Activated naive CD4-positive, alpha-beta T cell treated with anti-CD3 and anti-CD28 coated beads, Interleukin-2, amount 10 ng/mL, durations not matched to agents 7 days and 5 days (primary cell): ENCODE measurements around the gene EXOG.

Experiments used
- CTCF ChIA-PET: fragments of 350-600 bp; sonication (Branson Sonifier 250); formaldehyde crosslinking; loops from one replicate; lab custom pipeline; 2021; ENCODE audit warnings: antibody characterized with exemption; lab: Charles Lee
- DNase-seq: peaks from one replicate; pipeline ENCODE4 v3.0.0-alpha.2; 2020
- H3K27ac Mint-ChIP-seq: one replicate; pipeline ENCODE4 v1.8.0; 2021; ENCODE audit warnings: mild to moderate bottlenecking, moderate library complexity, mixed read lengths
- H3K27me3 Mint-ChIP-seq: one replicate; pipeline ENCODE4 v1.8.0; 2021; ENCODE audit warnings: mild to moderate bottlenecking, mixed read lengths
- H3K36me3 Mint-ChIP-seq: one replicate; pipeline ENCODE4 v1.8.0; 2021; ENCODE audit warnings: mixed read lengths
- H3K4me1 Mint-ChIP-seq: one replicate; pipeline ENCODE4 v1.8.0; 2021; ENCODE audit warnings: mixed read lengths
- H3K4me3 Mint-ChIP-seq: one replicate; pipeline ENCODE4 v1.8.0; 2021; ENCODE audit warnings: mild to moderate bottlenecking, moderate library complexity, mixed read lengths
- H3K9me3 Mint-ChIP-seq: one replicate; pipeline ENCODE4 v1.8.0; 2021; ENCODE audit warnings: mixed read lengths

EXOG gene

GRCh38 chr3:38478901-38479300 is 17.2 kb upstream of the EXOG start:
- no peak overlapping the region for H3K4me3 Mint-ChIP-seq
- peaks cover 2% of the 10 kb centered on the region for H3K4me1 Mint-ChIP-seq
- DNase-seq: no peak
- CTCF ChIA-PET: interaction anchor here (1.2 to 6.4 kb wide), 2 partner anchors 42 to 133 kb away, joined by 3 to 99 read pairs; partner anchors contain the start of gene XYLB
- no peaks in the 10 kb centered on the region for H3K9me3 Mint-ChIP-seq
- no peak overlapping the region for H3K27ac Mint-ChIP-seq
- peaks cover 8% of the 10 kb centered on the region for H3K36me3 Mint-ChIP-seq
- H3K27me3 Mint-ChIP-seq: no peaks in the 10 kb centered on the region

GRCh38 chr3:38479431-38480092 is 16.6 kb upstream of the EXOG start:
- Mint-ChIP-seq H3K36me3 (peaks cover 8% of the 10 kb centered on the region), H3K9me3 (no peaks in the 10 kb centered on the region), H3K27me3 (no peaks in the 10 kb centered on the region), H3K4me1 (peaks cover 2% of the 10 kb centered on the region), H3K4me3 (no peak overlapping the region), H3K27ac (no peak overlapping the region)
- DNase-seq: peak; percentile 68
- CTCF ChIA-PET: interaction anchor here (1.0 to 6.4 kb wide), 8 partner anchors 8 to 505 kb away, joined by 3 to 99 read pairs (median 6); partner anchors contain the start of gene XYLB

- peaks cover 8% of the 10 kb centered on the region for H3K36me3 Mint-ChIP-seq
- DNase-seq: no peak
- no peaks in the 10 kb centered on the region for H3K9me3 Mint-ChIP-seq
- no peaks in the 10 kb centered on the region for H3K27me3 Mint-ChIP-seq
- CTCF ChIA-PET: interaction anchor here (0.8 to 6.4 kb wide), 12 partner anchors 9 to 505 kb away, joined by 3 to 99 read pairs (median 3); partner anchors contain the start of gene XYLB
- no peak overlapping the region for H3K27ac Mint-ChIP-seq
- peaks cover 2% of the 10 kb centered on the region for H3K4me1 Mint-ChIP-seq
- H3K4me3 Mint-ChIP-seq: no peak overlapping the region
Observed at GRCh38 chr3:38480093-38480445, 16.1 kb upstream of the EXOG start.

- Mint-ChIP-seq H3K27ac (no peak overlapping the region), H3K4me1 (peaks cover 2% of the 10 kb centered on the region), H3K4me3 (no peak overlapping the region), H3K27me3 (no peaks in the 10 kb centered on the region), H3K36me3 (peaks cover 8% of the 10 kb centered on the region), H3K9me3 (no peaks in the 10 kb centered on the region)
- no peak for DNase-seq
- CTCF ChIA-PET: interaction anchor here (0.8 to 6.4 kb wide), 14 partner anchors 10 to 506 kb away, joined by 3 to 99 read pairs (median 4); partner anchors contain the start of gene XYLB
Observed at GRCh38 chr3:38480930-38481329, 15.2 kb upstream of the EXOG start.

- no peaks in the 10 kb centered on the region for H3K27me3 Mint-ChIP-seq
- CTCF ChIA-PET: interaction anchor here (0.6 to 6.4 kb wide), 6 partner anchors 9 to 366 kb away, joined by 3 to 99 read pairs (median 6); partner anchors contain the start of gene XYLB
- H3K4me3 Mint-ChIP-seq: no peak overlapping the region
- no peak for DNase-seq
- peaks cover 8% of the 10 kb centered on the region for H3K36me3 Mint-ChIP-seq
- H3K4me1 Mint-ChIP-seq: peaks cover 2% of the 10 kb centered on the region
- H3K27ac Mint-ChIP-seq: no peak overlapping the region
- no peaks in the 10 kb centered on the region for H3K9me3 Mint-ChIP-seq
Observed at GRCh38 chr3:38482951-38483350, 13.2 kb upstream of the EXOG start.

GRCh38 chr3:38487323-38487722 is 8.8 kb upstream of the EXOG start:
- CTCF ChIA-PET: interaction anchor here (1.0 to 1.2 kb wide), 2 partner anchors 172 to 371 kb away, joined by 3 read pairs; no protein-coding TSS in a partner anchor
- Mint-ChIP-seq H3K9me3 (no peaks in the 10 kb centered on the region), H3K4me1 (peaks cover 2% of the 10 kb centered on the region), H3K4me3 (no peak overlapping the region), H3K27ac (no peak overlapping the region), H3K36me3 (peaks cover 5% of the 10 kb centered on the region), H3K27me3 (no peaks in the 10 kb centered on the region)
- no peak for DNase-seq

- H3K36me3 Mint-ChIP-seq: no peaks in the 10 kb centered on the region
- no peaks in the 10 kb centered on the region for H3K9me3 Mint-ChIP-seq
- H3K4me1 Mint-ChIP-seq: no peaks in the 10 kb centered on the region
- H3K27ac Mint-ChIP-seq: peak overlapping the region; percentile 19
- no peak overlapping the region for H3K4me3 Mint-ChIP-seq
- no peaks in the 10 kb centered on the region for H3K27me3 Mint-ChIP-seq
- CTCF ChIA-PET: interaction anchor here (1.7 kb wide), 1 partner anchor 142 kb away, joined by 5 read pairs; the partner anchor contains the start of gene XYLB
- DNase-seq: no peak
Observed at GRCh38 chr3:38488949-38489348, 7.2 kb upstream of the EXOG start.

GRCh38 chr3:38489766-38490165 is 6.4 kb upstream of the EXOG start:
- H3K9me3 Mint-ChIP-seq: no peaks in the 10 kb centered on the region
- CTCF ChIA-PET: interaction anchor here (1.7 kb wide), 1 partner anchor 143 kb away, joined by 5 read pairs; the partner anchor contains the start of gene XYLB
- DNase-seq: no peak
- no peaks in the 10 kb centered on the region for H3K27me3 Mint-ChIP-seq
- H3K27ac Mint-ChIP-seq: no peak overlapping the region
- no peak overlapping the region for H3K4me3 Mint-ChIP-seq
- no peaks in the 10 kb centered on the region for H3K36me3 Mint-ChIP-seq
- no peaks in the 10 kb centered on the region for H3K4me1 Mint-ChIP-seq

- DNase-seq: no peak
- Mint-ChIP-seq H3K9me3 (no peaks in the 10 kb centered on the region), H3K36me3 (no peaks in the 10 kb centered on the region), H3K27ac (no peak overlapping the region), H3K27me3 (no peaks in the 10 kb centered on the region), H3K4me1 (no peaks in the 10 kb centered on the region), H3K4me3 (no peak overlapping the region)
- CTCF ChIA-PET: interaction anchor here (1.7 kb wide), 1 partner anchor 144 kb away, joined by 5 read pairs; the partner anchor contains the start of gene XYLB
Observed at GRCh38 chr3:38490281-38491030, 5.7 kb upstream of the EXOG start.

GRCh38 chr3:38491215-38491614 is 4.9 kb upstream of the EXOG start:
- no peak for DNase-seq
- H3K9me3 Mint-ChIP-seq: no peaks in the 10 kb centered on the region
- H3K4me3 Mint-ChIP-seq: no peak overlapping the region
- no peaks in the 10 kb centered on the region for H3K36me3 Mint-ChIP-seq
- CTCF ChIA-PET: no interaction called here
- peaks cover 4% of the 10 kb centered on the region for H3K4me1 Mint-ChIP-seq
- H3K27ac Mint-ChIP-seq: no peak overlapping the region
- H3K27me3 Mint-ChIP-seq: no peaks in the 10 kb centered on the region

- Mint-ChIP-seq H3K4me1 (peaks cover 15% of the 10 kb centered on the region), H3K4me3 (no peak overlapping the region), H3K9me3 (no peaks in the 10 kb centered on the region), H3K27ac (no peak overlapping the region), H3K27me3 (no peaks in the 10 kb centered on the region), H3K36me3 (peaks cover 2% of the 10 kb centered on the region)
- CTCF ChIA-PET: no interaction called here
- no peak for DNase-seq
Observed at GRCh38 chr3:38493031-38493430, 3.1 kb upstream of the EXOG start.

- H3K4me1 Mint-ChIP-seq: peaks cover 27% of the 10 kb centered on the region
- H3K27me3 Mint-ChIP-seq: no peaks in the 10 kb centered on the region
- peak overlapping the region; percentile 81 for H3K27ac Mint-ChIP-seq
- H3K4me3 Mint-ChIP-seq: peak overlapping the region; percentile 94
- CTCF ChIA-PET: interaction anchor here (0.6 to 4.4 kb wide), 18 partner anchors 11 to 503 kb away, joined by 3 to 23 read pairs (median 3); partner anchors contain the start of gene XYLB
- H3K9me3 Mint-ChIP-seq: no peaks in the 10 kb centered on the region
- no peak for DNase-seq
- peaks cover 23% of the 10 kb centered on the region for H3K36me3 Mint-ChIP-seq
Observed at GRCh38 chr3:38497031-38497430, 891 bp downstream of the EXOG start.

GRCh38 chr3:38500688-38501417 is 4.7 kb downstream of the EXOG start:
- no peak overlapping the region for H3K27ac Mint-ChIP-seq
- H3K9me3 Mint-ChIP-seq: no peaks in the 10 kb centered on the region
- H3K4me1 Mint-ChIP-seq: peaks cover 25% of the 10 kb centered on the region
- H3K36me3 Mint-ChIP-seq: peaks cover 33% of the 10 kb centered on the region
- CTCF ChIA-PET: interaction anchor here (0.9 to 3.9 kb wide), 4 partner anchors 18 to 155 kb away, joined by 3 to 13 read pairs (median 4); no protein-coding TSS in a partner anchor
- DNase-seq: no peak
- no peaks in the 10 kb centered on the region for H3K27me3 Mint-ChIP-seq
- no peak overlapping the region for H3K4me3 Mint-ChIP-seq
